HUDEP-2 (cell line): ENCODE measurements around the gene TAF6.

Source experiments
- DNase-seq, 76 experiments: peaks; one replicate each; lab custom pipeline; 2025; ENCODE audit not compliant: unreplicated experiment in 76 of 76; lab: John Stamatoyannopoulos, UW

Gene TAF6

DNA sequence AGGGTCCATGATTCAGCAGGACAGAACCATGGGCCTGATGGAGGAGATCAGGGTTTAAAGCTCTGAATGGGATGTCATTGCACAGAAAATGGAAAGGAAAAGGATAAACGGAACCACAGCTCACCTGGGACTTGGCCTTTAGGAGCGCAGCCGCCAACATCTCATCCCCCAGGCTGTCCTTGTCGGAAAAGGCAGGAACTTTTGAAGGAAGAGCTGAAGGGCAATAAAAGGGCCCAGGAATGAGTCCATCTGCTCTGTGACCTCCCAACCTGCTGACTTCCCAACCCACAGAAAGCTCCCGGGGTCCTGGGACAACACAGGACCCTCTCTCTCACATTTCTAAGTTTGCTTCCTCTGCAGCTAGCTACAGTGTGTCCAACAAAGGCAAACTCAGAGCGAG lies 43.7 kb downstream of the TAF6 start:
- no peak for DNase-seq

DNA sequence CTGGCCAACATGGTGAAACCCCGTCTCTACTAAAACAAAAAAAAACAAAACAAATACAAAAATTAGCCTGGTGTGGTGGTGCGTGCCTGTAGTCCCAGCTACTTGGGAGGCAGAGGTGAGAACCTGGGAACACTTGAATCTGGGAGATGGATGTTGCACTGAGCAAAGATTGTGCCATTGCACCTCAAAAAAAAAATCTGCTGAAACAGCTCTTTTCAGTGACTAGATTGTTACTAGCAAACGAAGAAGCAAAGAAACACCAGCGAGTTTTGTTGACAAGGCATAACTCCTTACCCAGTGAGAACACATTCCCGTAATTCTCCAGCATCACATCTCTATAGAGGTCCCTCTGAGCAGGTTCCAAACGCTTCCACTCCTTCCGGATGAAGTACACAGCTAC lies 44.3 kb downstream of the TAF6 start:
- no peak for DNase-seq

GRCh38 chr7:100072462-100072861 lies 46.7 kb downstream of the TAF6 start:
- no peak for DNase-seq

- DNase-seq = no peak
These were observed 48.0 kb downstream of the TAF6 start for GRCh38 chr7:100071018-100071723.

GRCh38 chr7:100069991-100070390 lies 49.2 kb downstream of the TAF6 start:
- no peak for DNase-seq

DNA sequence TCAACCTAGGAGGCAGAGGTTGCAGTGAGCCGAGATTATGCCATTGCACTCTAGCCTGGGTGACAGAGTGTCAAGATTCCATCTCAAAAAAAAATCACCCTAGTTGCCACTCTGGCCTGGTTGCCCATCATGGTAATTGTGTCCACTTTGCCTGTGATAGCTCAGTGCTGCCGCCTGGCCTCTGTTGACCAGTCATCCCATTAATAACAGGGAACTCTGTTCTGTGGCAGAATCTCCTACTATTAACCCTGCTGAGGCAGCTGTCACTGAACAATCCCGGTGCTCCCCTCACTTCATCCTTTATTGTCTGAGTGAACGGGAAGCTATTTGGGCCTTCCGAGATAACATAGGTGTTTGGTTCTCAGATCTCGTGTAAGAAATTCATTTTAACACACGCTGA lies 52.2 kb downstream of the TAF6 start:
- no peak for DNase-seq

GRCh38 chr7:100065452-100066186 lies 53.5 kb downstream of the TAF6 start:
- no peak for DNase-seq

DNA sequence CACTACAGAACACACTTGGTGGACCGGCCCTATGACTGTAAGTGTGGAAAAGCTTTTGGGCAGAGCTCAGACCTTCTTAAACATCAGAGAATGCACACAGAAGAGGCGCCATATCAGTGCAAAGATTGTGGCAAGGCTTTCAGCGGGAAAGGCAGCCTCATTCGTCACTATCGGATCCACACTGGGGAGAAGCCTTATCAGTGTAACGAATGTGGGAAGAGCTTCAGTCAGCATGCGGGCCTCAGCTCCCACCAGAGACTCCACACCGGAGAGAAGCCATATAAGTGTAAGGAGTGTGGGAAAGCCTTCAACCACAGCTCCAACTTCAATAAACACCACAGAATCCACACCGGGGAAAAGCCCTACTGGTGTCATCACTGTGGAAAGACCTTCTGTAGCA lies 55.0 kb downstream of the TAF6 start:
- no peak for DNase-seq

DNA sequence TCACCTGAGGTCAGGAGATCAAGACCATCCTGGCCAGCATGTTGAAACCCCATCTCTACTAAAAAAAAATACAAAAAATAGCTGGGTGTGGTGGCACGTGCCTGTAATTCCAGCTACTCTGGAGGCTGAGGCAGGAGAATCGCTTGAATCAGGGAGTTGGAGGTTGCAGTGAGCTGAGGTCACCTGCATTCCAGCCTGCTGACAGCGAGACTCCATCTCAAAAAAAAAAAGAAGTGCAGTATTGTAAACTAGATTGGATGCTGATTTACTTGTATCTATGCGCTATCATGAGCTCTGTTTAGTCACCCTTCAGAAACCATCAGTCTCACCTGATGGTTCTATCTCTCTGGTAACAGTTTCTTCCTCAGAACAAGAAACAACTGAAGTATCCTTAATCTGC lies 55.8 kb downstream of the TAF6 start:
- DNase-seq = no peak

- peak in 27 of 76 experiments; percentile 5 to 51 (median 25) for DNase-seq
These were observed 57.5 kb downstream of the TAF6 start for GRCh38 chr7:100061518-100062193.

DNA sequence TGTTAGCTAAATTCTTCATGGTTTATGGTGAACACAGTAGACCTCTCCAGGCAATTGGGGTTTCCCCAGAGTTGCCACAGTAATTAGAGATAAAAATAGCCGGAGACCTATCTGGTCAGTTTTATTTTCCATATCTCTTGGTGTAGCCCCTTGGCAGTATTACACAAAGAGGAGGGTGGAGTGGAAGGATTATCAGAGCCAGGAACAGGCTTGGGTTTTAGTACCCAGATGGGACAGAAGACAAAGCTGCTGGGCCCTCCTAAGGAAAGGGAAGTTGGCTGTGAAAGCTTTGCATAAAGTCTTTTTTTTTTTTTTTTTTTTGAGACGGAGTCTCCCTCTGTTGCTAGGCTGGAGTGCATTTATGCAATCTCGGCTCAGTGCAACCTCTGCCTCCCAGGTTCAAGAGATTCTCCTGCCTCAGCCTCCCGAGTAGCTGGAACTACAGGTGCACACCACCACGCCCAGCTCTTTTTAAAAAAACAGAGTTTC lies 59.9 kb downstream of the TAF6 start:
- peak in 2 of 76 experiments; percentile 5 to 33 for DNase-seq
